HepG2 (cell line): ENCODE data around the gene SLC2A4. TPM values are rescaled to one million over a fixed set of nuclear protein-coding genes. Genes with fewer than 3 reads are reported as not detected.

Experiments used
- BCLAF1 ChIP-seq: fragments of 450-650 bp; IDR thresholded peaks from 2 replicates; pipeline ENCODE4 v1.6.1; 2017; ENCODE audit warnings: mild to moderate bottlenecking
- EEA1 ChIP-seq: sonication (generic); formaldehyde crosslinking; IDR thresholded peaks from 2 replicates; pipeline ENCODE4 v1.5.1; 2020; ENCODE audit warnings: mild to moderate bottlenecking, missing genetic modification reagents, borderline replicate concordance
- ELF3 ChIP-seq: IDR thresholded peaks from 2 replicates; pipeline ENCODE4 v1.6.1; 2016; ENCODE audit warnings: missing genetic modification reagents, missing compliant biosample characterization
- NCOA1 ChIP-seq: sonication (generic); formaldehyde crosslinking; IDR thresholded peaks from 2 replicates; pipeline ENCODE4 v1.9.0; 2021; ENCODE audit warnings: missing genetic modification reagents
- NFATC3 ChIP-seq: sonication (generic); formaldehyde crosslinking; IDR thresholded peaks from 2 replicates; pipeline ENCODE4 v1.5.1; 2020; ENCODE audit warnings: mild to moderate bottlenecking, missing genetic modification reagents
- NR2F1 ChIP-seq, 2 experiments: fragments of 450-650 bp in 1 of 2; formaldehyde crosslinking in 1 of 2; IDR thresholded peaks; 2 replicates each; pipeline versions ENCODE4 v1.5.0 to v1.6.1; 2016 to 2020; ENCODE audit warnings: mild to moderate bottlenecking in 1 of 2, missing compliant biosample characterization in 1 of 2, missing genetic modification reagents in 1 of 2, moderate library complexity in 1 of 2
- PLRG1 ChIP-seq: fragments of 450-650 bp; conservative IDR thresholded peaks from 2 replicates; pipeline ENCODE4 v1.6.1; 2016
- SOX13 ChIP-seq, 3 experiments: fragments of 450-650 bp in 1 of 3; sonication (generic) in 1 of 3; formaldehyde crosslinking in 1 of 3; IDR thresholded peaks in 2 of 3; conservative IDR thresholded peaks in 1 of 3; 2 replicates each; pipeline versions ENCODE4 v1.5.0 to v1.6.1; 2016 to 2020; ENCODE audit warnings: antibody characterized with exemption in 1 of 3, mild to moderate bottlenecking in 1 of 3, missing compliant biosample characterization in 1 of 3, missing genetic modification reagents in 1 of 3, moderate library complexity in 1 of 3
- THAP7 ChIP-seq: sonication (generic); formaldehyde crosslinking; IDR thresholded peaks from 2 replicates; pipeline ENCODE4 v1.8.1; 2023; ENCODE audit warnings: mild to moderate bottlenecking, missing genetic modification reagents
- YEATS2 ChIP-seq: sonication (generic); formaldehyde crosslinking; IDR thresholded peaks from 2 replicates; pipeline ENCODE4 v1.4.0; 2020; ENCODE audit warnings: missing genetic modification reagents, borderline replicate concordance
- ZBTB14 ChIP-seq: sonication (generic); formaldehyde crosslinking; IDR thresholded peaks from 2 replicates; pipeline ENCODE4 v1.4.0; 2020; ENCODE audit warnings: missing genetic modification reagents
- ZFP1 ChIP-seq: IDR thresholded peaks from 2 replicates; pipeline ENCODE4 v1.6.1; 2016
- ZNF136 ChIP-seq: sonication (generic); formaldehyde crosslinking; IDR thresholded peaks from 2 replicates; pipeline ENCODE4 v1.8.1; 2022; ENCODE audit warnings: low read depth, mild to moderate bottlenecking, moderate library complexity, missing genetic modification reagents
- ZNF207 ChIP-seq: fragments of 450-650 bp; IDR thresholded peaks from 2 replicates; pipeline ENCODE4 v1.6.1; 2016; ENCODE audit warnings: antibody characterized with exemption, borderline replicate concordance
- ZNF232 ChIP-seq: sonication (generic); formaldehyde crosslinking; IDR thresholded peaks from 2 replicates; pipeline ENCODE4 v1.4.0; 2020; ENCODE audit warnings: missing genetic modification reagents, borderline replicate concordance
- ZNF251 ChIP-seq: sonication (generic); formaldehyde crosslinking; IDR thresholded peaks from 2 replicates; pipeline ENCODE4 v1.9.0; 2021; ENCODE audit warnings: mild to moderate bottlenecking, missing genetic modification reagents
- ZNF670 ChIP-seq: sonication (generic); formaldehyde crosslinking; IDR thresholded peaks from 2 replicates; pipeline ENCODE4 v1.8.0; 2022; ENCODE audit warnings: mild to moderate bottlenecking, missing genetic modification reagents, borderline replicate concordance
- ZNF703 ChIP-seq: sonication (generic); formaldehyde crosslinking; IDR thresholded peaks from 2 replicates; pipeline ENCODE4 v1.5.1; 2020; ENCODE audit warnings: missing genetic modification reagents, mild to moderate bottlenecking, moderate library complexity, borderline replicate concordance
- ZNF749 ChIP-seq: sonication (generic); formaldehyde crosslinking; IDR thresholded peaks from 2 replicates; pipeline ENCODE4 v1.8.0; 2022; ENCODE audit warnings: mild to moderate bottlenecking, missing genetic modification reagents, moderate library complexity, borderline replicate concordance
- ZNF75D ChIP-seq: sonication (generic); formaldehyde crosslinking; IDR thresholded peaks from 2 replicates; pipeline ENCODE4 v1.8.1; 2023; ENCODE audit warnings: missing genetic modification reagents, mild to moderate bottlenecking, borderline replicate concordance
- ZNF777 ChIP-seq: sonication (generic); formaldehyde crosslinking; IDR thresholded peaks from 2 replicates; pipeline ENCODE4 v1.4.0; 2020; ENCODE audit warnings: missing genetic modification reagents
- ZNF781 ChIP-seq: sonication (generic); formaldehyde crosslinking; IDR thresholded peaks from 2 replicates; pipeline ENCODE4 v1.5.1; 2020; ENCODE audit warnings: borderline replicate concordance, mild to moderate bottlenecking, missing genetic modification reagents; ENCODE audit errors: not compliant biosample characterization
- ZNF891 ChIP-seq: sonication (generic); formaldehyde crosslinking; IDR thresholded peaks from 2 replicates; pipeline ENCODE4 v1.5.0; 2020; ENCODE audit warnings: mild to moderate bottlenecking, missing genetic modification reagents
- polyA plus RNA-seq, 8 experiments: library from polyadenylated mRNA; depleted of rRNA in 3 of 8; stranded (reverse) in 7 of 8; unstranded in 1 of 8; fragments of >200 nt; fragmentation: Illumina TruSeq in 4 of 8; extraction: Trizol in 4 of 8; gene quantifications; 2 replicates each; pipeline versions ENCODE4 v1.2.1 to v1.2.3, GENCODE V29; 2011 to 2016; ENCODE audit warnings: low read depth in 4 of 8, missing spikeins in 1 of 8, mixed read lengths in 1 of 8; ENCODE audit not compliant: insufficient read depth in 1 of 8
- total RNA-seq, 5 experiments: library from RNA; depleted of rRNA; stranded (reverse); fragments of >200 nt; fragmentation: Illumina TruSeq; extraction: Trizol; gene quantifications; 2 replicates each; pipeline ENCODE4 v1.2.3, GENCODE V29; 2016; ENCODE audit warnings: low read depth in 1 of 5

The SLC2A4 gene
- total and polyA plus RNA-seq, 2 of the 13 experiments (the other 11 are each of a cell fraction or from before 2014, with no cell fraction given), result 4.9 to 5.8 TPM

- TF ChIP-seq THAP7 (CRISPR knock-in tag) (no peak), NCOA1 (CRISPR knock-in tag) (no peak), ZNF251 (CRISPR knock-in tag) (no peak), ZNF75D (CRISPR knock-in tag) (no peak), ELF3 (no peak), EEA1 (CRISPR knock-in tag) (no peak), ZNF703 (no peak), YEATS2 (CRISPR knock-in tag) (no peak), ZNF891 (no peak), PLRG1 (no peak), NR2F1 (CRISPR knock-in tag; IDR thresholded peaks at IDR 0.05) (no peak), ZNF207 (no peak), SOX13 (IDR thresholded peaks at IDR 0.05) (no peak), SOX13 (CRISPR knock-in tag; conservative IDR thresholded peaks at IDR 0.05 in 1 of 2, IDR thresholded peaks at IDR 0.05 in 1 of 2) (no peak), ZNF136 (CRISPR knock-in tag) (no peak), ZNF670 (no peak), ZNF781 (CRISPR knock-in tag) (no peak), ZNF232 (CRISPR knock-in tag) (no peak), ZNF777 (CRISPR knock-in tag) (no peak), ZNF749 (CRISPR knock-in tag) (no peak), ZFP1 (CRISPR knock-in tag) (no peak), ZBTB14 (CRISPR knock-in tag) (no peak), NFATC3 (CRISPR knock-in tag) (no peak), BCLAF1 (no peak)
Measured at GRCh38 chr17:7308625-7309433, 27.3 kb downstream of the SLC2A4 start (continued).
